ENCODE measurements around the gene CSNK1D.
"Not testable (repeated sequence)": the region's sequence is repeated elsewhere in the genome, so short reads cannot be mapped to it uniquely, and the experiment has no call there.

The CSNK1D gene

GRCh38 chr17:82263641-82264040 lies 9.9 kb downstream of the CSNK1D start:
- TF ChIP-seq EZH2phosphoT487 (IDR thresholded peaks at IDR 0.05; ENCODE audit: borderline replicate concordance) (no peak), CTCF (conservative IDR thresholded peaks at IDR 0.05; ENCODE audit: low read length) (no peak)
- no peaks in the 10 kb centered on the region for H3K27me3 ChIP-seq (ENCODE audit: insufficient read depth, low read length, poor library complexity, severe bottlenecking)
- H3K9me3 ChIP-seq (ENCODE audit: insufficient read depth, low read depth, low read length), result no peaks in the 10 kb centered on the region
- H3K4me2 ChIP-seq (ENCODE audit: low read depth, low read length, poor library complexity, severe bottlenecking), result no peak overlapping the region
- no peak overlapping the region for H3K9ac ChIP-seq (ENCODE audit: low read depth, low read length, poor library complexity, severe bottlenecking)
- H2AFZ ChIP-seq (ENCODE audit: low read length), result no peak overlapping the region
- peaks cover 84% of the 10 kb centered on the region for H4K20me1 ChIP-seq (ENCODE audit: insufficient read depth, low read length, poor library complexity, severe bottlenecking)
- peaks cover 89% of the 10 kb centered on the region for H3K79me2 ChIP-seq (ENCODE audit: insufficient read depth, low read length)
- no peaks in the 10 kb centered on the region for H3K9me2 ChIP-seq (replicated peaks; ENCODE audit: low read depth, low read length)
- H3K4me3 ChIP-seq (ENCODE audit: low read length, poor library complexity, severe bottlenecking), result no peak overlapping the region
- H3K4me1 ChIP-seq (ENCODE audit: insufficient read depth, low read length, poor library complexity, severe bottlenecking), result peaks cover 17% of the 10 kb centered on the region
- peaks cover 86% of the 10 kb centered on the region; the same call in 1 of the 2 replicates for H3K36me3 ChIP-seq (ENCODE audit: insufficient read depth, low read length)
- H3F3A ChIP-seq (ENCODE audit: low read depth), result no peaks in the 10 kb centered on the region; the same call in 1 of the 2 replicates

DNA sequence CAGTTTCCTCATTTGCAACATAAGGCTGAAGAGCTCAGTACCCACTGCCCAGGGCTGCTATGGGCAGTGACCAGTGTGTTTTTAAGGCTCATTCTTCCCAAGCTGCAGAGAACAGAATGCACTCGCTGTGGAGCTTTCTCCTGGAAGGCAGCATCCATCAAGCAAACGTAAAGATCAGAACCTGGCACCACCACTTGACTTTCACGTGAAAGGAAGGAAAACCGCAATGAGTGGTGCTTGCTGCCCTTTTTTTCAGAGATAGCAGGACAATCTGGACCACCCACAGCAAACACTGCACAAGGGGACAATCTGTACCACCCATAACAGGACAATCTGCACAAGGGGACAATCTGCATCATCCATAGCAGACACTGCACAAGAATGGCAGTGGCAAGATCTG lies 11.2 kb downstream of the CSNK1D start:
- Histone ChIP-seq H3K4me2 (ENCODE audit: low read depth, low read length, poor library complexity, severe bottlenecking) (no peak overlapping the region), H3K4me3 (ENCODE audit: low read length, poor library complexity, severe bottlenecking) (no peak overlapping the region), H3K9ac (ENCODE audit: low read depth, low read length, poor library complexity, severe bottlenecking) (no peak overlapping the region), H3K9me3 (ENCODE audit: insufficient read depth, low read depth, low read length) (no peaks in the 10 kb centered on the region), H3K4me1 (ENCODE audit: insufficient read depth, low read length, poor library complexity, severe bottlenecking) (peaks cover 4% of the 10 kb centered on the region), H3K27me3 (ENCODE audit: insufficient read depth, low read length, poor library complexity, severe bottlenecking) (no peaks in the 10 kb centered on the region), H2AFZ (ENCODE audit: low read length) (no peak overlapping the region), H3K36me3 (ENCODE audit: insufficient read depth, low read length) (peaks cover 96% of the 10 kb centered on the region; the same call in 1 of the 2 replicates), H3K9me2 (replicated peaks; ENCODE audit: low read depth, low read length) (no peaks in the 10 kb centered on the region), H3K79me2 (ENCODE audit: insufficient read depth, low read length) (peaks cover 86% of the 10 kb centered on the region), H3F3A (ENCODE audit: low read depth) (no peaks in the 10 kb centered on the region; the same call in 1 of the 2 replicates), H4K20me1 (ENCODE audit: insufficient read depth, low read length, poor library complexity, severe bottlenecking) (peaks cover 82% of the 10 kb centered on the region)
- no peak for TF ChIP-seq CTCF (conservative IDR thresholded peaks at IDR 0.05; ENCODE audit: low read length)
- TF ChIP-seq EZH2phosphoT487 (IDR thresholded peaks at IDR 0.05; ENCODE audit: borderline replicate concordance), result no peak

- not testable (repeated sequence) for H3K9ac ChIP-seq (ENCODE audit: low read depth, low read length, poor library complexity, severe bottlenecking); H3K4me1 ChIP-seq (ENCODE audit: insufficient read depth, low read length, poor library complexity, severe bottlenecking); H3K27me3 ChIP-seq (ENCODE audit: insufficient read depth, low read length, poor library complexity, severe bottlenecking); H3K4me3 ChIP-seq (ENCODE audit: low read length, poor library complexity, severe bottlenecking); H3K9me3 ChIP-seq (ENCODE audit: insufficient read depth, low read depth, low read length); H3K9me2 ChIP-seq (replicated peaks; ENCODE audit: low read depth, low read length); H3F3A ChIP-seq (ENCODE audit: low read depth); H2AFZ ChIP-seq (ENCODE audit: low read length); H3K4me2 ChIP-seq (ENCODE audit: low read depth, low read length, poor library complexity, severe bottlenecking)
- H4K20me1 ChIP-seq (ENCODE audit: insufficient read depth, low read length, poor library complexity, severe bottlenecking), result peaks cover 74% of the 10 kb centered on the region
- H3K36me3 ChIP-seq (ENCODE audit: insufficient read depth, low read length), result peaks cover 97% of the 10 kb centered on the region; the same call in 1 of the 2 replicates
- H3K79me2 ChIP-seq (ENCODE audit: insufficient read depth, low read length), result peaks cover 84% of the 10 kb centered on the region
These were observed 13.2 kb downstream of the CSNK1D start for GRCh38 chr17:82259972-82260961.
